ENCODE measurements around the gene BTRC. TPM values are rescaled to one million over a fixed set of nuclear protein-coding genes. Genes with fewer than 3 reads are reported as not detected.
"Not testable (repeated sequence)": the region's sequence is repeated elsewhere in the genome, so short reads cannot be mapped to it uniquely, and the experiment has no call there.

BTRC gene
- total RNA-seq, 1 donor from 2014 or later, result 14.2 TPM

DNA sequence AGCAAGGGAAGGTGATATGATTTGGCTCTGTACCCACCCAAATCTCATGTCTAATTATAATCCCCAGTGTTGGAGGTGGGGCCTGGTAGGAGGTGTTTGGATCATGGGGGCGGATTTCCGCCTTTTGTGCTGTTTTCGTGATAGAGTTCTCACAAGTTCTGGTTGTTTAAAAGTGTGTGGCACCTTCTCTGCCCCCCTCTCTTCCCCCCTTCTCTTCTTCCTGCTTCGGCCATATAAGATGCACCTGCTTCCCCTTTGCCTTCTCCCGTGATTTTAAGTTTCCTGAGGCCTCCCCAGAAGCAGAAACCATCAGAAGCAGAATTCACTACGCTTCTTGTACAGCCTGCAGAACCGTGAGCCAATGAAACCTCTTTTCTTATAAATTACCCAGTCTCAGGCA lies 21.1 kb downstream of the BTRC start:
- no peak for DNase-seq (ENCODE audit: low read depth)
- no peak overlapping the region for H3K4me3 ChIP-seq (ENCODE audit: low read depth, low read length)
- TF ChIP-seq, protein P1, sequence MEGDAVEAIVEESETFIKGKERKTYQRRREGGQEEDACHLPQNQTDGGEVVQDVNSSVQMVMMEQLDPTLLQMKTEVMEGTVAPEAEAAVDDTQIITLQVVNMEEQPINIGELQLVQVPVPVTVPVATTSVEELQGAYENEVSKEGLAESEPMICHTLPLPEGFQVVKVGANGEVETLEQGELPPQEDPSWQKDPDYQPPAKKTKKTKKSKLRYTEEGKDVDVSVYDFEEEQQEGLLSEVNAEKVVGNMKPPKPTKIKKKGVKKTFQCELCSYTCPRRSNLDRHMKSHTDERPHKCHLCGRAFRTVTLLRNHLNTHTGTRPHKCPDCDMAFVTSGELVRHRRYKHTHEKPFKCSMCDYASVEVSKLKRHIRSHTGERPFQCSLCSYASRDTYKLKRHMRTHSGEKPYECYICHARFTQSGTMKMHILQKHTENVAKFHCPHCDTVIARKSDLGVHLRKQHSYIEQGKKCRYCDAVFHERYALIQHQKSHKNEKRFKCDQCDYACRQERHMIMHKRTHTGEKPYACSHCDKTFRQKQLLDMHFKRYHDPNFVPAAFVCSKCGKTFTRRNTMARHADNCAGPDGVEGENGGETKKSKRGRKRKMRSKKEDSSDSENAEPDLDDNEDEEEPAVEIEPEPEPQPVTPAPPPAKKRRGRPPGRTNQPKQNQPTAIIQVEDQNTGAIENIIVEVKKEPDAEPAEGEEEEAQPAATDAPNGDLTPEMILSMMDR (conservative IDR thresholded peaks at IDR 0.05; ENCODE audit: low read depth, low read length), result no peak

DNA sequence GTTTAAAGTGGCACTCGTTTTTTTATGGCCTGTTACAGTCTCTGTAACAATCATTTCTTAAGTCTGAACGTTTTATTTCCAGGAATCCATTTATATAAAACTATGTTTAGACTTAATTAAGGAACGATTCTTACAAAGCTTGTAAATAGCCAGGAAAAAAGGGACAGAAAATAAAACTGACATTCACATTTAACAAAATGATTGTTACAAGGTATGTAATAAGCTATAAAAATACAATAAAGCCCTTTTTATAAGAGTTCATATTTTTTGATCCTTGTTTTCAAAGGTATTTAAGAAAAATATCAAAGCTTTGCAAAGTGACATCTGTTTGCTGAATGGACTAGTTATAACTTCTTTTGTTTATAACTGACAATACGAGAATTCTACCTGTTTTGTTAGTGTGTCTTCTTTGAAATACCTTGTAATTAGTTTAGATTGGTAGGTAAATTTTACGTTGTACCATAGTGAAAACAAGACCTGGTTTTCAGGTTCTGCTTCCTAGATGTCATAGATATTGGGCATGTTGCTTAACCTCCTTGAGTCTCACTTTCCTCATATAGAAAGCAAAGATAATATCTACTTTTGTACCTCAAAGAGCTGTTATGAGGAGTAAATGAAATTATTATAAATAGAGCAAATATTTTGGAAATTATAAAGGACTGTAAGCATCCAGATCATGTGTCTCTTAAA lies 25.8 kb downstream of the BTRC start:
- TF ChIP-seq, protein P1 (conservative IDR thresholded peaks at IDR 0.05; ENCODE audit: low read depth, low read length), result no peak
- no peak for DNase-seq (ENCODE audit: low read depth)
- H3K4me3 ChIP-seq (ENCODE audit: low read depth, low read length), result no peak overlapping the region

DNA sequence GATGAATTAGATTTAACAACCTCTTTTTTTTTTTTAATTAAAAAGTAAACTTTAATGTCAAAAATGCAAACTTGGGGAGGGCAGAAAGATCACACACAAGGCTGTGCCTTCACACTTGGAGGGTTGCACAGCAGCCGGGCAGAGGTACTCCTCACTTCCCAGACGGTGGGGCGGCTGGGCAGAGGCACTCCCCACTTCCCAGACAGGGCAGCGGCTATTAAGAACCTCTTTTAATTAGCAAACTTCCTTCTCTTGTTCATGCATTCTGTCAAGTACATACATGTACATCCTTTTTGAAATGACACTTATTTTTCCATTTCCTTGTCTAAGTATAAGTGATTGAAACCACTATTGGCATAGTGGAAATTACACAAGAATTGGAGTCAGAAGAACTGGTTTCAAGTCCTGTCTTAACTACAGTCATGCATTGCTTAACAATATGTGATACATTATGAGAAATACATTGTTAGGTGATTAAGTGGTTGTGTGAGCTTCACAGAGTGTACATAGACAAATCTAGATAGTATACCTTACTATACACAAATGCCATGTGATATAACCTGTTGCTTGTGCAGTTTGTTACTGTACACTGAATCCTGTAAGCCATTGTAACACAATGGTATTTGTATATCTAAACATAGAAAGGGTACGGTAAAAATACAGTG lies 26.5 kb downstream of the BTRC start:
- TF ChIP-seq, protein P1 (conservative IDR thresholded peaks at IDR 0.05; ENCODE audit: low read depth, low read length), result no peak
- H3K4me3 ChIP-seq (ENCODE audit: low read depth, low read length), result no peak overlapping the region
- no peak for DNase-seq (ENCODE audit: low read depth)

DNA sequence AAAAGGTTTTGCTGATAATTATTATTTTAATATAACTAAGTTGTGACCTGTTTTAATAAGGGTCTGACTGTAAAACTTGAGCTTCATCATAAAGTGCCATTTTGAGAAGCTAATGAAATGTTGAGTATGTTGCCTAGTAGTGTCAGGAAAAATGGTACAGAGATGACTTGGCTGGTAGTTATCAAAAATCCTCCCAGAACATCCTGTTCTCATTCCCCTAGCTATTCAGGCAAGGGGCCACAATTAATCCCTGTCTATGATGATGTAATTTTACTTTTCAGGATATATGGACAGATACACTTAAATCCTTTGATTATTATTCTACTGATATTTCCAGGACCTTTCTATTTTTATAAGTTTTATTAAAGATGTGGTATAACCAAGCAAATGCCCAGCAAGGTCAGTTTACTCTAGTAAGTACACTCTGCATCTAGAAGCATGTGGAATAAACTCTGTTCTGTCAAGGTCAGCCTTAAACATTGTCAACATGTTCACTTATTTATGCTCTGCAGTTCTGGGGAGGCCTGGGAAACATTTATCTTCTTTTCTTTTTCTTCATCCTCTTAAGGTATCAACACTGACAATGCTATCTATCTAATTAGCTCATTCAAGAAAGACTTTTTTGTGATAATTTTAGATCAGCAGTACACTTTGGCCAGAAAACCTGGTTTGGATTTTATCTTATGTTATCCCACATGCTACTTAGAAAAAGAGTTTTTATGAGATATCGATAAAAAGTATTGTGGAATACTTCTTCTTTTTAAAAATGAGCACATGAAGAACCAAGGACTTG lies 32.1 kb downstream of the BTRC start:
- no peak for DNase-seq (ENCODE audit: low read depth)
- no peak overlapping the region for H3K4me3 ChIP-seq (ENCODE audit: low read depth, low read length)
- TF ChIP-seq, protein P1 (conservative IDR thresholded peaks at IDR 0.05; ENCODE audit: low read depth, low read length), result no peak

DNA sequence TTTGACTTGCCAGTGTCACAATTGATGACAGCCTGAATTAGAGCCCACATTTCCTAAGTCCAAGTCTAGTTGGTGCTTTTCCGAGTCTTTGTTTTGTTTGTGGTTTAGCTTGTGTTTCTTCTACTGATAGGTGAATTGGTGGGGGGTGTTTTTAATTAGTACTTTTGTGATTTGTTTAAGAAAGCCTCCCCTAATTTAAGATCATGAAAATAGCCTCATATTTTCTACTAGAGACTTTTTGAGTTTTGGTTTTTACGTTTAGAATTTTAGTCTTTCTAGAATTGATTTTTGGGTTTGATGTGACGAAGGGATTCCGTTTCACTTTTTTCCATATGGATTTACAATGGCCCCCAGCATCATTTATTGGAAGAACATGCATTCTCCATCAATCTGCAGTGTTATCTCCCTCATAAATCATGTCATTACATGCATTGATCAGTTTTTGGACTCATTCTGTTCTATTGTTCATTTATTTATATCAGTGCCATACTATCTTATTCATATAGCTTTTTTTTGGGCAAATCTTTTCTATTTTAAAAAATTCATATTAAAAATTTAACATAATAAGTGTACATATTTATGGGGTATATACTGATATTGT lies 32.8 kb downstream of the BTRC start:
- TF ChIP-seq, protein P1 (conservative IDR thresholded peaks at IDR 0.05; ENCODE audit: low read depth, low read length), result no peak
- no peak for DNase-seq (ENCODE audit: low read depth)
- H3K4me3 ChIP-seq (ENCODE audit: low read depth, low read length), result no peak overlapping the region

DNA sequence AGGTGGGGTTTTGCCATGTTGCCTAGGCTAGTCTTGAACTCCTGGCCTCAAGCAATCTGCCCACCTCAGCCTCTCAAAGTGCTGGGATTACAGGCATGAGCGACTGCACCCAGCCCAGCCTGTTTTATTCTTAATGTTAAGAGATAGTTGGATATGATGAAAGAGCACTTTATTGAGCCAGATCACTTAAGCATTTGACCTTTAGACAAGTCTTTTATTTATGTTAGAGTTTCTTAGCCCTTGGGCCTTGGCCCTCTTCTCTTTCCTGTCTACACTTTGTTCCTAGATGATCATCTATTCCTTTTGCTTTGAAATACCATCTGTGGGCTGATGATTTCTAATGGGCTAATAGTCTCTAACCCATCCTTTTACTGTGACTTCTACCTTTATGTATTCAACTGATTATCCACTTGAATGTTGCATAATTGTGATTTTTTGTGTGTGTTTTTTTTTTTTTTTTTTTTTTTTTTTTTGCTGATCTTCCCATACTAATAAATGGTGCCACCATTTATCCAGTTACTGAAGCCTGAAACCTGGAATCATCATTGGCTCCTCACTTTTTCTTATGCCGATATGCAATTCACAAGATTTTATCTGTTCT lies 34.8 kb downstream of the BTRC start:
- no peak for DNase-seq (ENCODE audit: low read depth)
- H3K4me3 ChIP-seq (ENCODE audit: low read depth, low read length), result no peak overlapping the region
- TF ChIP-seq, protein P1 (conservative IDR thresholded peaks at IDR 0.05; ENCODE audit: low read depth, low read length), result no peak

DNA sequence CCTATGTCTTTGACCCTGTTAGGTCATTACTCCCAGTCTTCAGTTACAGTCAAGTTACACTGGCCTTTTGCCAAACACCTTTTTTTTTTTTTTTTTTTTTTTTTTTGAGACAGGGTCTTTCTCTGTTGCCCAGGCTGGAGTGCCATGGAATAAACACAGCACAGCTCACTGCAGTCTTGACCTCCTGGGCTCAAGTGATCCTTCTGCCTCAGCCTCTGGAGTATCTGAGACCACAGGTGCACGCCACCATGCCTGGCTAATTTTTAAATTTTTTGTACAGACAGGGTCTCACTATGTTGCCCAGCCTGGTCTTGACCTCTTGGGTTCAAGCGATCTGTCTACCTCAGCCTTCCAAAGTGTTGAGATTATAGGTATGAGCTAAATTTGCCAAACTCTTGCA lies 35.6 kb downstream of the BTRC start:
- DNase-seq (ENCODE audit: low read depth), result not testable (repeated sequence)

More for the DNA sequence above, 35.6 kb downstream of the BTRC start:
- not testable (repeated sequence) for H3K4me3 ChIP-seq (ENCODE audit: low read depth, low read length)

Measured in epithelial cell of proximal tubule (primary cell).